Neutrophil (primary cell): ENCODE measurements around the gene CSF1R.

Experiments
- H3K27ac ChIP-seq: fragments of 200-600 bp; sonication (generic); 2 replicates; pipeline ENCODE4 v1.5.1; 2016; ENCODE audit warnings: mild to moderate bottlenecking, moderate library complexity
- H3K27me3 ChIP-seq: fragments of 200-600 bp; sonication (generic); 2 replicates; pipeline ENCODE4 v1.6.0; 2016; ENCODE audit warnings: mild to moderate bottlenecking
- H3K36me3 ChIP-seq: fragments of 200-600 bp; sonication (generic); 2 replicates; pipeline ENCODE4 v1.5.1; 2017
- H3K4me1 ChIP-seq, 2 experiments: fragments of 200-600 bp in 1 of 2; sonication (generic) in 1 of 2; 1 replicate in 1 of 2; 2 replicates in 1 of 2; pipeline versions ENCODE4 v1.5.1 to v1.6.1; 2013 to 2016; ENCODE audit warnings: low read depth in 1 of 2, low read length in 1 of 2, mild to moderate bottlenecking in 1 of 2, moderate library complexity in 1 of 2; ENCODE audit not compliant: control insufficient read depth in 1 of 2, insufficient read depth in 1 of 2
- H3K4me3 ChIP-seq, 2 experiments: fragments of 200-600 bp in 1 of 2; sonication (generic) in 1 of 2; 1 replicate in 1 of 2; 2 replicates in 1 of 2; pipeline ENCODE4 v1.5.1; 2013 to 2016; ENCODE audit warnings: low read depth in 1 of 2, low read length in 1 of 2, mild to moderate bottlenecking in 1 of 2, moderate library complexity in 1 of 2
- H3K9me3 ChIP-seq: fragments of 200-600 bp; sonication (generic); 2 replicates; pipeline ENCODE4 v1.5.1; 2016
- CTCF ChIP-seq: fragments of 200-600 bp; sonication (generic); IDR thresholded peaks from 2 replicates; pipeline ENCODE4 v1.5.1; 2016; ENCODE audit warnings: antibody characterized with exemption

The CSF1R gene

DNA sequence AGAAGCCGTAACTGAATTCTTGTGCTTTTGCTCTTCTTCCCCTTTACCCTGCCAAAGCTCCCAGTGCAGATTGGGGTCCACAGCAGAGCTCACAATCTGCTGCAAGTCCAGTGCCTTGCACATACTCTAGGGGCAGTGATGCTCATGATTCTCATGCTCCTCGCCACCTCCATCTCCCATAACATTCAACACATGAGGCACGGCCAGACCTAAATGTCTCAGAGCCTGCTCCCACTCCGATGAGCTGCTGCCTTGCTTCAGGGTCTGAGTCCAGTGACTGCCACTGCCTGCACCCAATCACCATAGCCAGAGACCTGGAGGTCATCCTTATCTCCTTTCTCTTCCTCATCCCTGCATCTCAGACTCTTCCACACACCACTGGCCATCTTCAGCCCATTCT is 10.5 kb downstream of the CSF1R start:
- H3K27me3 ChIP-seq, result no peaks in the 10 kb centered on the region
- no peaks in the 10 kb centered on the region for H3K9me3 ChIP-seq
- H3K4me3 ChIP-seq, result no peak overlapping the region
- no peak overlapping the region for H3K27ac ChIP-seq
- H3K36me3 ChIP-seq, result peaks cover 98% of the 10 kb centered on the region
- H3K4me1 ChIP-seq, result no peaks in the 10 kb centered on the region
- no peak for TF ChIP-seq CTCF

GRCh38 chr5:150075233-150075632 is 11.1 kb downstream of the CSF1R start:
- peaks cover 98% of the 10 kb centered on the region for H3K36me3 ChIP-seq
- no peaks in the 10 kb centered on the region for H3K27me3 ChIP-seq
- no peaks in the 10 kb centered on the region for H3K4me1 ChIP-seq
- no peak overlapping the region for H3K27ac ChIP-seq
- TF ChIP-seq CTCF, result no peak
- no peak overlapping the region for H3K4me3 ChIP-seq
- H3K9me3 ChIP-seq, result no peaks in the 10 kb centered on the region

DNA sequence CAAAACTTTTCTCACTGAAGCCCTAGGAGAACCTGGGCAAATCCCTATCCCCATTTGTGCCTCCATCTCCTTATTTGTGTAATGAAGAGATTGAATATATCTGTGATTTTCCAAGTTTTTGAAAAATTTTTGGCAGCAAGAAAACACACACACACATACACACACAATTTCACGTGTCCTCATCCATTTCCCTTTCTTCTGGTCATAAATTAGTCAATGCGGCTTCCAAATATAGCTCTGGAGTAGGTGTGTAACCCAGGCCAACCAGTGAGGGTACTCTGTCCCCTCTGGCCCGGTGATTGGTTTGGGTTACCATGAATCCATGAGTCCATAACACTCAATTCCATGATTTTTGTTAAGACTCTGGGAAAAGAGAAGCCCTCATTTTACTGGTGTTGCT is 12.7 kb downstream of the CSF1R start:
- Histone ChIP-seq H3K9me3 (no peaks in the 10 kb centered on the region), H3K36me3 (peaks cover 98% of the 10 kb centered on the region)
- no peak for TF ChIP-seq CTCF

GRCh38 chr5:150073086-150073625 is 13.2 kb downstream of the CSF1R start:
- H3K27me3 ChIP-seq, result no peaks in the 10 kb centered on the region
- H3K4me3 ChIP-seq, result no peak overlapping the region
- TF ChIP-seq CTCF, result no peak
- no peaks in the 10 kb centered on the region for H3K9me3 ChIP-seq
- H3K36me3 ChIP-seq, result peaks cover 98% of the 10 kb centered on the region
- no peak overlapping the region for H3K27ac ChIP-seq
- no peaks in the 10 kb centered on the region for H3K4me1 ChIP-seq

More for the DNA sequence above, 12.7 kb downstream of the CSF1R start:
- no peak overlapping the region for H3K4me3 ChIP-seq
- H3K27ac ChIP-seq, result no peak overlapping the region
- no peaks in the 10 kb centered on the region for H3K4me1 ChIP-seq
- H3K27me3 ChIP-seq, result no peaks in the 10 kb centered on the region

GRCh38 chr5:150070821-150071220 is 15.5 kb downstream of the CSF1R start:
- no peaks in the 10 kb centered on the region for H3K9me3 ChIP-seq
- TF ChIP-seq CTCF, result no peak
- no peaks in the 10 kb centered on the region for H3K4me1 ChIP-seq
- no peak overlapping the region for H3K4me3 ChIP-seq
- H3K27me3 ChIP-seq, result no peaks in the 10 kb centered on the region
- H3K27ac ChIP-seq, result no peak overlapping the region
- peaks cover 98% of the 10 kb centered on the region for H3K36me3 ChIP-seq
